Keratinocyte (primary cell): Measurements from ENCODE around the gene HSBP1L1. TPM values are rescaled to one million over a fixed set of nuclear protein-coding genes. Genes with fewer than 3 reads are reported as not detected.

Experiments
- DNase-seq: peaks from one replicate; pipeline ENCODE4 v3.0.0-alpha.2; 2011; ENCODE audit warnings: low read depth, missing footprints, low spot score
- FAIRE-seq: peaks from 2 replicates; lab custom pipeline; 2011; peaks lifted over from hg19 to GRCh38; lab: Jason Lieb, UNC
- H2AFZ ChIP-seq: 2 replicates; pipeline ENCODE4 v1.6.0; 2012; ENCODE audit warnings: low read length, control low read depth, inconsistent platforms; ENCODE audit not compliant: control insufficient read depth
- H3K27ac ChIP-seq: 2 replicates; pipeline ENCODE4 v1.5.1; 2011; ENCODE audit warnings: low read length; ENCODE audit not compliant: control insufficient read depth, insufficient read depth
- H3K27me3 ChIP-seq: 3 replicates; pipeline ENCODE4 v1.6.0; 2011; ENCODE audit warnings: low read length; ENCODE audit not compliant: control insufficient read depth, insufficient read depth; ENCODE audit errors: extremely low read depth
- H3K36me3 ChIP-seq, 2 experiments: 2 replicates in 1 of 2; 3 replicates in 1 of 2; pipeline ENCODE4 v1.5.1; 2011; ENCODE audit warnings: low read length in 2 of 2, mild to moderate bottlenecking in 1 of 2; ENCODE audit not compliant: control insufficient read depth in 2 of 2, insufficient read depth in 2 of 2; ENCODE audit errors: extremely low read depth in 1 of 2
- H3K4me1 ChIP-seq: 3 replicates; pipeline ENCODE4 v1.5.1; 2011; ENCODE audit warnings: low read length; ENCODE audit not compliant: control insufficient read depth, insufficient read depth; ENCODE audit errors: extremely low read depth
- H3K4me2 ChIP-seq: 3 replicates; pipeline ENCODE4 v1.6.0; 2011; ENCODE audit warnings: low read depth, low read length; ENCODE audit not compliant: control insufficient read depth, insufficient read depth; ENCODE audit errors: extremely low read depth
- H3K4me3 ChIP-seq, 3 experiments: fragments of 200-600 bp in 1 of 3; sonication (generic) in 1 of 3; 2 replicates in 2 of 3; 3 replicates in 1 of 3; pipeline ENCODE4 v1.5.1; 2011 to 2016; ENCODE audit warnings: low read length in 3 of 3, mild to moderate bottlenecking in 3 of 3, control low read depth in 2 of 3, inconsistent platforms in 1 of 3, low read depth in 1 of 3, mixed read lengths in 1 of 3, mixed run types in 1 of 3, moderate library complexity in 1 of 3; ENCODE audit not compliant: control insufficient read depth in 2 of 3, insufficient read depth in 2 of 3; ENCODE audit errors: extremely low read depth in 1 of 3
- H3K79me2 ChIP-seq: 2 replicates; pipeline ENCODE4 v1.6.0; 2012; ENCODE audit warnings: low read length; ENCODE audit not compliant: control insufficient read depth, insufficient read depth
- H3K9ac ChIP-seq: 3 replicates; pipeline ENCODE4 v1.6.0; 2011; ENCODE audit warnings: low read length; ENCODE audit not compliant: control insufficient read depth, insufficient read depth; ENCODE audit errors: extremely low read depth
- H3K9me1 ChIP-seq: 3 replicates; pipeline ENCODE4 v1.6.0; 2011; ENCODE audit warnings: low read length; ENCODE audit not compliant: control insufficient read depth, insufficient read depth; ENCODE audit errors: extremely low read depth
- H3K9me3 ChIP-seq: 2 replicates; pipeline ENCODE4 v1.5.1; 2012; ENCODE audit warnings: low read depth, low read length; ENCODE audit not compliant: control insufficient read depth
- H4K20me1 ChIP-seq: 3 replicates; pipeline ENCODE4 v1.6.0; 2011; ENCODE audit warnings: low read length; ENCODE audit not compliant: control insufficient read depth, insufficient read depth; ENCODE audit errors: extremely low read depth
- CTCF ChIP-seq, 3 experiments: IDR thresholded peaks in 1 of 3; conservative IDR thresholded peaks in 1 of 3; optimal IDR thresholded peaks in 1 of 3; 2 replicates in 2 of 3; 3 replicates in 1 of 3; pipeline versions ENCODE3 to v1.5.1; 2011; ENCODE audit warnings: low read length in 3 of 3, mild to moderate bottlenecking in 3 of 3, moderate library complexity in 2 of 3, control low read depth in 1 of 3, inconsistent platforms in 1 of 3; ENCODE audit not compliant: insufficient read depth in 2 of 3; ENCODE audit errors: extremely low read depth in 1 of 3
- EZH2 ChIP-seq: IDR thresholded peaks from one replicate; pipeline ENCODE4 v1.6.1; 2012; ENCODE audit warnings: inconsistent platforms, mild to moderate bottlenecking, low read length, moderate library complexity
- dilution Hi-C: fragments of 300-500 bp; cut with MboI; formaldehyde crosslinking; loops from one replicate; pipeline ENCODE4 v1.7.0; 2020; ENCODE audit warnings: low sequenced_read_pairs; ENCODE audit not compliant: extremely low pct_ligation_motif_present
- polyA plus RNA-seq, 5 experiments: library from polyadenylated mRNA; depleted of rRNA in 3 of 5; stranded (reverse) in 3 of 5; stranded (forward) in 1 of 5; unstranded in 1 of 5; fragments of >200 nt; gene quantifications; 1 replicate in 1 of 5; 2 replicates in 3 of 5; 3 replicates in 1 of 5; pipeline versions ENCODE4 v1.2.1 to v1.2.3, GENCODE V29; 2011 to 2012; ENCODE audit warnings: missing spikeins in 2 of 5, low read depth in 1 of 5, low replicate concordance in 1 of 5

The HSBP1L1 gene
- polyA plus RNA-seq, 1 donor (not counting 4 experiments of a cell fraction or from before 2014, with no cell fraction given) = 49.6 TPM

- Histone ChIP-seq H3K36me3 (peaks cover 21 to 34% of the 10 kb centered on the region in 2 experiments), H4K20me1 (peaks cover 17% of the 10 kb centered on the region), H3K79me2 (peaks cover 72% of the 10 kb centered on the region), H3K4me1 (peaks cover 14% of the 10 kb centered on the region), H3K4me2 (no peak overlapping the region), H3K27ac (no peak overlapping the region), H2AFZ (no peak overlapping the region), H3K4me3 (no peak overlapping the region), H3K9me1 (peaks cover 7% of the 10 kb centered on the region), H3K9me3 (no peaks in the 10 kb centered on the region), H3K9ac (no peak overlapping the region), H3K27me3 (no peaks in the 10 kb centered on the region)
- dilution Hi-C loops = no loop called here
- no peak for DNase-seq
- FAIRE-seq = no peak
- TF ChIP-seq CTCF (optimal IDR thresholded peaks at IDR 0.05 in 1 of 3, IDR thresholded peaks at IDR 0.05 in 1 of 3, conservative IDR thresholded peaks at IDR 0.05 in 1 of 3; ENCODE audit: extremely low read depth in 1 of 3, insufficient read depth in 2 of 3, low read length in 3 of 3) (no peak), EZH2 (no peak)
These were observed 9.1 kb downstream of the HSBP1L1 start for GRCh38 chr18:79973517-79973916.

- Histone ChIP-seq H3K27me3 (no peaks in the 10 kb centered on the region), H2AFZ (no peak overlapping the region), H3K79me2 (peaks cover 78% of the 10 kb centered on the region), H3K4me2 (no peak overlapping the region), H3K4me1 (peaks cover 14% of the 10 kb centered on the region), H4K20me1 (peaks cover 18% of the 10 kb centered on the region), H3K27ac (no peak overlapping the region), H3K9me3 (no peaks in the 10 kb centered on the region), H3K36me3 (peaks cover 21 to 34% of the 10 kb centered on the region in 2 experiments), H3K9ac (no peak overlapping the region), H3K4me3 (no peak overlapping the region), H3K9me1 (peaks cover 7% of the 10 kb centered on the region)
- FAIRE-seq = no peak
- no peak for TF ChIP-seq EZH2
- no peak for TF ChIP-seq CTCF (optimal IDR thresholded peaks at IDR 0.05 in 1 of 3, IDR thresholded peaks at IDR 0.05 in 1 of 3, conservative IDR thresholded peaks at IDR 0.05 in 1 of 3; ENCODE audit: extremely low read depth in 1 of 3, insufficient read depth in 2 of 3, low read length in 3 of 3)
- dilution Hi-C loops = no loop called here
- no peak for DNase-seq
These were observed 9.7 kb downstream of the HSBP1L1 start for GRCh38 chr18:79974025-79974654.
